Upper lobe of left lung (tissue), 4 donors: ENCODE measurements around the gene GPATCH4.

Experiments
- EP300 ChIP-seq, 4 donors: sonication (generic); formaldehyde crosslinking; IDR thresholded peaks; one replicate each; pipeline ENCODE4 v1.5.1; 2017; ENCODE audit warnings: antibody characterized with exemption in 4 of 4, control low read depth in 2 of 4
- POLR2A ChIP-seq, 4 donors: fragments of 450-650 bp; IDR thresholded peaks; one replicate each; pipeline ENCODE4 v1.5.1; 2016 to 2017; ENCODE audit warnings: antibody characterized with exemption in 4 of 4, mild to moderate bottlenecking in 2 of 4
- POLR2AphosphoS5 ChIP-seq, 2 donors: sonication (generic); formaldehyde crosslinking; IDR thresholded peaks; one replicate each; pipeline ENCODE4 v1.5.1; 2017; ENCODE audit warnings: antibody characterized with exemption in 2 of 2
- TF ChIP-seq, protein P1 (sequence below), 6 experiments: fragments of 450-650 bp in 4 of 6; fragments of 200-600 bp in 2 of 6; sonication (generic) in 2 of 6; IDR thresholded peaks; one replicate each; pipeline ENCODE4 v1.5.1; 2016 to 2019; ENCODE audit warnings: antibody characterized with exemption in 6 of 6

DNA sequence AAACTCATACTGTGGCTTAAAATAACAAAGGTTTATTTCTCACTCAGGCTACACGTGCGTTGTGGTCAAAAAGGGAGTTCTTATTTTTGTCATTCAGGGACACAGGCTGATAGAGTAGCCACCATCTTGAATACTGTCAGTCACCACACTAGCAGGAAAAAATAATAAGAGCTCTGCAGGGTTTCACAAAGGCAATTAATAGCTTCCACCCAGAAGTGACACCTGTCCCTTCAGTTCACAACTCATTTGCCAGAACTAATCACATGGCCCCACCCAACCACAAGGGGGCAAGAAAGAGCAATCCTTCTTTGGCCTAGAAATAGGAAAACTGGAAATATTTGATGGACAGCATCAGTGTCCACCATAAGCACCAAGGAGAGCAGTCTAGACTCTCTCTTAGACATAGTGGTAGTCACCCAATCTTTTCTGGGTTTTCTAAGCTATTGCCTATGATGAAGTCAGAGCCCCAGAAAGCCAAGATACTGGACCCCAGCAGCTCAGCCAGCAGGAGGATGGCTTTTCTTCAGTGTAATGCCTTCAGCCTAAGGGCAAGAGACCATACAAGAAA is 26.1 kb upstream of the GPATCH4 start:
- TF ChIP-seq, protein P1, sequence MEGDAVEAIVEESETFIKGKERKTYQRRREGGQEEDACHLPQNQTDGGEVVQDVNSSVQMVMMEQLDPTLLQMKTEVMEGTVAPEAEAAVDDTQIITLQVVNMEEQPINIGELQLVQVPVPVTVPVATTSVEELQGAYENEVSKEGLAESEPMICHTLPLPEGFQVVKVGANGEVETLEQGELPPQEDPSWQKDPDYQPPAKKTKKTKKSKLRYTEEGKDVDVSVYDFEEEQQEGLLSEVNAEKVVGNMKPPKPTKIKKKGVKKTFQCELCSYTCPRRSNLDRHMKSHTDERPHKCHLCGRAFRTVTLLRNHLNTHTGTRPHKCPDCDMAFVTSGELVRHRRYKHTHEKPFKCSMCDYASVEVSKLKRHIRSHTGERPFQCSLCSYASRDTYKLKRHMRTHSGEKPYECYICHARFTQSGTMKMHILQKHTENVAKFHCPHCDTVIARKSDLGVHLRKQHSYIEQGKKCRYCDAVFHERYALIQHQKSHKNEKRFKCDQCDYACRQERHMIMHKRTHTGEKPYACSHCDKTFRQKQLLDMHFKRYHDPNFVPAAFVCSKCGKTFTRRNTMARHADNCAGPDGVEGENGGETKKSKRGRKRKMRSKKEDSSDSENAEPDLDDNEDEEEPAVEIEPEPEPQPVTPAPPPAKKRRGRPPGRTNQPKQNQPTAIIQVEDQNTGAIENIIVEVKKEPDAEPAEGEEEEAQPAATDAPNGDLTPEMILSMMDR (IDR thresholded peaks at IDR 0.05) = peak; percentile 39 to 66 (median 54)
- no peak for TF ChIP-seq POLR2A (IDR thresholded peaks at IDR 0.05)
- TF ChIP-seq EP300 (IDR thresholded peaks at IDR 0.05) = no peak
- no peak for TF ChIP-seq POLR2AphosphoS5 (IDR thresholded peaks at IDR 0.05)
